ENCODE results near the gene UBAP2L. TPM values are rescaled to one million over a fixed set of nuclear protein-coding genes. Genes with fewer than 3 reads are reported as not detected.

UBAP2L gene
- total RNA-seq, 3 donors from 2014 or later: 64.8 to 79.3 (median 70.1) TPM

DNA sequence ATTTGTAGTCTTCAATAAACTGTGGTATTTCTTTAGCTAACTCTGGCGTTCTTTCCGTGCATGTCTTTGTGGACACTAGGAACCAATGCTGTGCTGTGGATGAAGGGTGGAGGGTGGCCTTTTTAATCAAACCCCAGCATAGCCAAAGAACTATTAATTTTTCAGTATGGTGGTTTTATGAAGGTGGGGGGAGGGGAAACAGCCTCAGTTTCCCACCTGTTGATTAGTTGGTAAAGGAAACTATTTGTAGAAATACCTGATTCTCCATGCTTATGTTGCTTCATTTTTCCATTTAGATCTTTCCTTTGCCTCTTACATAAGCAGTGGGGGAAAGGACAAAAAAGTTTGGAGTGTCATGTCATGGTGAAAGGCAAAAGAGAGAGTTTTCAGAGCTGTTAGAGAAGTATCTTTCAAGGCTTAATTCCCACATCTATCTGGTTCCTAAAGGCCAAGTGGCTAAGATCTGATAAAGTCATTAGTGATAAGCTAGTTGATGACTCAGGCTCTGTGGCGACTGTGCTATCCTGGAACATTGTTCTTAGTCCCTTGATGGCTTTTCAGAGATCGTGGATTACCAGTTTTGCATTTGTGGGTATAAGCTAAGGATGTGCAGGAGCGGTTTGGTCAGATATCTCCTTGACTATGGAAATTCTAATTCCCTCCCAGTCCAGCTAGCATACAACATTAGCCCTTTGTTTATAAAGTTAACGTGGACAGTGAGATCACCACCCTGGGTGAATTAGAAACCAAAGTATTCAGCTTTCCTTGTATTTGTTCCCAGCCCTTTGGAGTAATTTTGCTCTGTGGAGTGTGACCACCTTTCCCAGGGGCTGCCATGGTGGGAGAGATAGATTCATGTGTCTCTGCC, 42.9 kb downstream of the UBAP2L start:
- DNase-seq (ENCODE audit: low spot score in 2 of 2): no peak
- intact Hi-C loops (cut with DNase I; ENCODE audit: low total_unique reads): loop anchor here (10.0 kb wide), 1 partner anchor 59 kb away; the partner anchor contains the start of gene CFAP141
- H3K27ac ChIP-seq: no peak overlapping the region
- H3K27me3 ChIP-seq: no peaks in the 10 kb centered on the region
- no peaks in the 10 kb centered on the region for H3K36me3 ChIP-seq
- TF ChIP-seq POLR2AphosphoS5 (IDR thresholded peaks at IDR 0.05): no peak
- TF ChIP-seq, protein P1, sequence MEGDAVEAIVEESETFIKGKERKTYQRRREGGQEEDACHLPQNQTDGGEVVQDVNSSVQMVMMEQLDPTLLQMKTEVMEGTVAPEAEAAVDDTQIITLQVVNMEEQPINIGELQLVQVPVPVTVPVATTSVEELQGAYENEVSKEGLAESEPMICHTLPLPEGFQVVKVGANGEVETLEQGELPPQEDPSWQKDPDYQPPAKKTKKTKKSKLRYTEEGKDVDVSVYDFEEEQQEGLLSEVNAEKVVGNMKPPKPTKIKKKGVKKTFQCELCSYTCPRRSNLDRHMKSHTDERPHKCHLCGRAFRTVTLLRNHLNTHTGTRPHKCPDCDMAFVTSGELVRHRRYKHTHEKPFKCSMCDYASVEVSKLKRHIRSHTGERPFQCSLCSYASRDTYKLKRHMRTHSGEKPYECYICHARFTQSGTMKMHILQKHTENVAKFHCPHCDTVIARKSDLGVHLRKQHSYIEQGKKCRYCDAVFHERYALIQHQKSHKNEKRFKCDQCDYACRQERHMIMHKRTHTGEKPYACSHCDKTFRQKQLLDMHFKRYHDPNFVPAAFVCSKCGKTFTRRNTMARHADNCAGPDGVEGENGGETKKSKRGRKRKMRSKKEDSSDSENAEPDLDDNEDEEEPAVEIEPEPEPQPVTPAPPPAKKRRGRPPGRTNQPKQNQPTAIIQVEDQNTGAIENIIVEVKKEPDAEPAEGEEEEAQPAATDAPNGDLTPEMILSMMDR (IDR thresholded peaks at IDR 0.05): no peak
- H3K9me3 ChIP-seq: no peaks in the 10 kb centered on the region
- no peaks in the 10 kb centered on the region for H3K4me1 ChIP-seq
- no peak overlapping the region for H3K4me3 ChIP-seq

GRCh38 chr1:154264454-154264853, 43.7 kb downstream of the UBAP2L start:
- Histone ChIP-seq H3K4me1 (no peaks in the 10 kb centered on the region), H3K9me3 (no peaks in the 10 kb centered on the region), H3K27me3 (no peaks in the 10 kb centered on the region), H3K4me3 (no peak overlapping the region), H3K36me3 (no peaks in the 10 kb centered on the region), H3K27ac (no peak overlapping the region)
- DNase-seq (ENCODE audit: low spot score in 2 of 2): no peak
- intact Hi-C loops (cut with DNase I; ENCODE audit: low total_unique reads): loop anchor here (10.0 kb wide), 1 partner anchor 60 kb away; the partner anchor contains the start of gene CFAP141
- TF ChIP-seq POLR2A (IDR thresholded peaks at IDR 0.05): no peak
- no peak for TF ChIP-seq POLR2AphosphoS5 (IDR thresholded peaks at IDR 0.05)
- TF ChIP-seq, protein P1 (IDR thresholded peaks at IDR 0.05): no peak

DNA sequence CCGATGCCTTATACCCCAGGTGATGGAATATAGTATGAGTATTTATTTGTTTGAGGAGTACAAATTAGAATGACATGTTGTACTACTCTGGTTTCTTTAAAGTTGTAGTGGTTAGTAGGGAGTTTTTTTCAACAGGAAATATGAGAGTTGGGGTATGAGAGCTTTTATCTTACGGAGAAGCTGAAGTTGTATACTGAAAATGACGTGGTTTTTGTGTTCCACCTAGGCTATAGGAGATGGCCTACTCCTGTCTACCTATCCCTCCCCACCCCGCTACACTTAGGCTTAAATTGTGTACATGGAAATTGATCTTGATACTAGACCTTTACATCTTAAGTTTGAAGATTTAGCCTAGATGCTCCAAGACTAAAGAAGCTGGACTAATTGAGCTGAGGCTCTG, 44.8 kb downstream of the UBAP2L start:
- Histone ChIP-seq H3K4me3 (no peak overlapping the region), H3K27me3 (no peaks in the 10 kb centered on the region), H3K9me3 (no peaks in the 10 kb centered on the region), H3K36me3 (no peaks in the 10 kb centered on the region), H3K27ac (no peak overlapping the region), H3K4me1 (no peaks in the 10 kb centered on the region)
- intact Hi-C loops (cut with DNase I; ENCODE audit: low total_unique reads): loop anchor here (10.0 kb wide), 1 partner anchor 61 kb away; the partner anchor contains the start of gene CFAP141
- TF ChIP-seq, protein P1 (IDR thresholded peaks at IDR 0.05): no peak
- DNase-seq (ENCODE audit: low spot score in 2 of 2): no peak

- no peak for DNase-seq (ENCODE audit: low spot score in 2 of 2)
- H3K4me3 ChIP-seq: no peak overlapping the region
- peaks cover 0 to 4% of the 10 kb centered on the region in 2 donors for H3K4me1 ChIP-seq
- no peaks in the 10 kb centered on the region for H3K9me3 ChIP-seq
- no peaks in the 10 kb centered on the region for H3K36me3 ChIP-seq
- no peaks in the 10 kb centered on the region for H3K27me3 ChIP-seq
- peak overlapping the region in 1 of 2 donors; percentile 90 for H3K27ac ChIP-seq
- intact Hi-C loops (cut with DNase I; ENCODE audit: low total_unique reads): no loop called here
- TF ChIP-seq, protein P1 (IDR thresholded peaks at IDR 0.05): no peak
- no peak for TF ChIP-seq POLR2AphosphoS5 (IDR thresholded peaks at IDR 0.05)
- TF ChIP-seq POLR2A (IDR thresholded peaks at IDR 0.05): no peak
These were observed 50.1 kb downstream of the UBAP2L start for GRCh38 chr1:154270833-154271232.

All from breast epithelium (tissue), 4 donors.